Activated CD4-positive, alpha-beta T cell treated with anti-CD3 and anti-CD28 coated beads, Interleukin-2, amount 10 ng/mL, durations not matched to agents 24 days and 14 days (primary cell): ENCODE measurements around the gene ROS1. TPM values are rescaled to one million over a fixed set of nuclear protein-coding genes. Genes with fewer than 3 reads are reported as not detected.

Experiments used
- DNase-seq: peaks from one replicate; pipeline ENCODE4 v3.0.0; 2022
- H3K27ac Mint-ChIP-seq: one replicate; pipeline ENCODE4 v1.8.0; 2022; ENCODE audit warnings: mild to moderate bottlenecking, mixed read lengths
- H3K27me3 Mint-ChIP-seq: one replicate; pipeline ENCODE4 v1.8.0; 2022; ENCODE audit warnings: mixed read lengths
- H3K36me3 Mint-ChIP-seq: one replicate; pipeline ENCODE4 v1.8.0; 2022; ENCODE audit warnings: low read depth, mild to moderate bottlenecking, mixed read lengths
- H3K4me1 Mint-ChIP-seq: one replicate; pipeline ENCODE4 v1.8.0; 2021; ENCODE audit warnings: mixed read lengths
- H3K4me3 Mint-ChIP-seq: one replicate; pipeline ENCODE4 v1.8.0; 2022; ENCODE audit warnings: mild to moderate bottlenecking, moderate library complexity, mixed read lengths
- H3K9me3 Mint-ChIP-seq: one replicate; pipeline ENCODE4 v1.8.0; 2021; ENCODE audit warnings: mixed read lengths
- intact Hi-C: fragments of 100-400 bp; cut with micrococcal nuclease; formaldehyde crosslinking; loops from one replicate; pipeline ENCODE4 v1.15.1; 2023
- total RNA-seq: library from RNA; stranded (reverse); gene quantifications from 2 replicates; pipeline ENCODE4 v1.2.3, GENCODE V29; 2022

ROS1 gene
- total RNA-seq, 1 donor from 2014 or later: not detected

GRCh38 chr6:117414770-117415169 lies 11.0 kb downstream of the ROS1 start:
- intact Hi-C loops: no loop called here
- peaks cover 11% of the 10 kb centered on the region for H3K27me3 Mint-ChIP-seq
- no peak overlapping the region for H3K4me3 Mint-ChIP-seq
- no peak overlapping the region for H3K27ac Mint-ChIP-seq
- H3K4me1 Mint-ChIP-seq: no peaks in the 10 kb centered on the region
- DNase-seq: no peak
- H3K9me3 Mint-ChIP-seq: no peaks in the 10 kb centered on the region
- H3K36me3 Mint-ChIP-seq: no peaks in the 10 kb centered on the region

GRCh38 chr6:117411474-117411873 lies 14.3 kb downstream of the ROS1 start:
- no peak overlapping the region for H3K4me3 Mint-ChIP-seq

GRCh38 chr6:117409863-117410262 lies 15.9 kb downstream of the ROS1 start:
- no peaks in the 10 kb centered on the region for H3K4me1 Mint-ChIP-seq
- no peak overlapping the region for H3K4me3 Mint-ChIP-seq
- no peaks in the 10 kb centered on the region for H3K36me3 Mint-ChIP-seq
- H3K27ac Mint-ChIP-seq: no peak overlapping the region
- H3K9me3 Mint-ChIP-seq: no peaks in the 10 kb centered on the region
- DNase-seq: no peak
- intact Hi-C loops: no loop called here
- H3K27me3 Mint-ChIP-seq: peaks cover 6% of the 10 kb centered on the region

More at GRCh38 chr6:117411474-117411873, 14.3 kb downstream of the ROS1 start:
- DNase-seq: no peak
- peaks cover 8% of the 10 kb centered on the region for H3K27me3 Mint-ChIP-seq
- H3K27ac Mint-ChIP-seq: no peak overlapping the region
- no peaks in the 10 kb centered on the region for H3K36me3 Mint-ChIP-seq
- intact Hi-C loops: no loop called here
- no peaks in the 10 kb centered on the region for H3K4me1 Mint-ChIP-seq
- H3K9me3 Mint-ChIP-seq: no peaks in the 10 kb centered on the region

GRCh38 chr6:117409420-117409819 lies 16.3 kb downstream of the ROS1 start:
- H3K4me3 Mint-ChIP-seq: no peak overlapping the region
- no peaks in the 10 kb centered on the region for H3K9me3 Mint-ChIP-seq
- no peaks in the 10 kb centered on the region for H3K4me1 Mint-ChIP-seq
- intact Hi-C loops: no loop called here
- no peak overlapping the region for H3K27ac Mint-ChIP-seq
- no peak for DNase-seq
- H3K27me3 Mint-ChIP-seq: peaks cover 7% of the 10 kb centered on the region
- no peaks in the 10 kb centered on the region for H3K36me3 Mint-ChIP-seq

GRCh38 chr6:117404548-117404947 lies 21.2 kb downstream of the ROS1 start:
- no peak overlapping the region for H3K4me3 Mint-ChIP-seq
- peaks cover 5% of the 10 kb centered on the region for H3K27me3 Mint-ChIP-seq
- no peak overlapping the region for H3K27ac Mint-ChIP-seq
- H3K4me1 Mint-ChIP-seq: no peaks in the 10 kb centered on the region
- no peaks in the 10 kb centered on the region for H3K9me3 Mint-ChIP-seq
- no peaks in the 10 kb centered on the region for H3K36me3 Mint-ChIP-seq
- DNase-seq: no peak
- intact Hi-C loops: no loop called here

GRCh38 chr6:117401799-117402198 lies 23.9 kb downstream of the ROS1 start:
- H3K36me3 Mint-ChIP-seq: no peaks in the 10 kb centered on the region
- no peak overlapping the region for H3K4me3 Mint-ChIP-seq
- H3K9me3 Mint-ChIP-seq: no peaks in the 10 kb centered on the region
- no peaks in the 10 kb centered on the region for H3K4me1 Mint-ChIP-seq
- no peak for DNase-seq
- H3K27me3 Mint-ChIP-seq: peaks cover 2% of the 10 kb centered on the region
- intact Hi-C loops: no loop called here
- H3K27ac Mint-ChIP-seq: no peak overlapping the region

GRCh38 chr6:117399924-117400323 lies 25.8 kb downstream of the ROS1 start:
- Mint-ChIP-seq H3K4me1 (no peaks in the 10 kb centered on the region), H3K9me3 (no peaks in the 10 kb centered on the region), H3K4me3 (no peak overlapping the region), H3K27ac (no peak overlapping the region), H3K36me3 (no peaks in the 10 kb centered on the region), H3K27me3 (peaks cover 2% of the 10 kb centered on the region)
- intact Hi-C loops: no loop called here
- no peak for DNase-seq

- no peaks in the 10 kb centered on the region for H3K4me1 Mint-ChIP-seq
- no peak overlapping the region for H3K27ac Mint-ChIP-seq
- peaks cover 3% of the 10 kb centered on the region for H3K27me3 Mint-ChIP-seq
- intact Hi-C loops: no loop called here
- DNase-seq: no peak
- H3K36me3 Mint-ChIP-seq: no peaks in the 10 kb centered on the region
- no peak overlapping the region for H3K4me3 Mint-ChIP-seq
- no peaks in the 10 kb centered on the region for H3K9me3 Mint-ChIP-seq
Measured at GRCh38 chr6:117399126-117399525, 26.6 kb downstream of the ROS1 start.

GRCh38 chr6:117397536-117398227 lies 28.1 kb downstream of the ROS1 start:
- intact Hi-C loops: no loop called here
- Mint-ChIP-seq H3K9me3 (no peaks in the 10 kb centered on the region), H3K4me1 (no peaks in the 10 kb centered on the region), H3K4me3 (no peak overlapping the region), H3K27ac (no peak overlapping the region), H3K27me3 (peaks cover 5% of the 10 kb centered on the region), H3K36me3 (no peaks in the 10 kb centered on the region)
- no peak for DNase-seq

- Mint-ChIP-seq H3K4me1 (no peaks in the 10 kb centered on the region), H3K9me3 (no peaks in the 10 kb centered on the region), H3K27ac (no peak overlapping the region), H3K4me3 (no peak overlapping the region), H3K27me3 (peaks cover 11% of the 10 kb centered on the region), H3K36me3 (no peaks in the 10 kb centered on the region)
- intact Hi-C loops: no loop called here
- DNase-seq: no peak
Measured at GRCh38 chr6:117396228-117396627, 29.5 kb downstream of the ROS1 start.

GRCh38 chr6:117395164-117395563 lies 30.6 kb downstream of the ROS1 start:
- Mint-ChIP-seq H3K27ac (no peak overlapping the region), H3K4me1 (no peaks in the 10 kb centered on the region), H3K4me3 (no peak overlapping the region), H3K9me3 (no peaks in the 10 kb centered on the region), H3K36me3 (no peaks in the 10 kb centered on the region), H3K27me3 (peaks cover 13% of the 10 kb centered on the region)
- DNase-seq: no peak
- intact Hi-C loops: no loop called here

GRCh38 chr6:117393045-117393444 lies 32.7 kb downstream of the ROS1 start:
- Mint-ChIP-seq H3K4me3 (no peak overlapping the region), H3K36me3 (no peaks in the 10 kb centered on the region), H3K27ac (no peak overlapping the region), H3K4me1 (no peaks in the 10 kb centered on the region), H3K9me3 (no peaks in the 10 kb centered on the region), H3K27me3 (peaks cover 13% of the 10 kb centered on the region)
- DNase-seq: no peak
- intact Hi-C loops: no loop called here

- Mint-ChIP-seq H3K36me3 (no peaks in the 10 kb centered on the region), H3K4me3 (no peak overlapping the region), H3K4me1 (no peaks in the 10 kb centered on the region), H3K27me3 (peaks cover 13% of the 10 kb centered on the region), H3K27ac (no peak overlapping the region), H3K9me3 (no peaks in the 10 kb centered on the region)
- DNase-seq: no peak
- intact Hi-C loops: no loop called here
Measured at GRCh38 chr6:117391874-117392583, 33.7 kb downstream of the ROS1 start.

GRCh38 chr6:117389227-117390057 lies 36.3 kb downstream of the ROS1 start:
- H3K4me1 Mint-ChIP-seq: no peaks in the 10 kb centered on the region
- no peak overlapping the region for H3K27ac Mint-ChIP-seq
- H3K4me3 Mint-ChIP-seq: no peak overlapping the region
- no peak for DNase-seq
- peaks cover 10% of the 10 kb centered on the region for H3K27me3 Mint-ChIP-seq
- H3K36me3 Mint-ChIP-seq: no peaks in the 10 kb centered on the region
- intact Hi-C loops: no loop called here
- H3K9me3 Mint-ChIP-seq: no peaks in the 10 kb centered on the region
